ENCODE results near the gene PRR7. TPM values are rescaled to one million over a fixed set of nuclear protein-coding genes. Genes with fewer than 3 reads are reported as not detected.
"Not testable (repeated sequence)": the region's sequence is repeated elsewhere in the genome, so short reads cannot be mapped to it uniquely, and the experiment has no call there.

PRR7 gene
- polyA plus RNA-seq, 1 of the 3 experiments (the other 2 are of a cell fraction): 17.1 TPM

GRCh38 chr5:177419046-177419445 is 27.6 kb upstream of the PRR7 start:
- Histone ChIP-seq H3K27ac (ENCODE audit: low read depth in 2 of 2, low read length in 1 of 2) (no peak overlapping the region), H2AFZ (ENCODE audit: low read depth) (no peak overlapping the region), H3K79me2 (ENCODE audit: insufficient read depth) (no peaks in the 10 kb centered on the region), H3K4me2 (no peak overlapping the region), H3K9me2 (no peaks in the 10 kb centered on the region), H3K4me3 (ENCODE audit: low read depth in 2 of 2, low read length in 1 of 2) (no peak overlapping the region), H3K9ac (no peak overlapping the region), H3F3A (replicated peaks; ENCODE audit: insufficient read depth) (no peaks in the 10 kb centered on the region), H3K9me3 (no peaks in the 10 kb centered on the region), H3K36me3 (replicated peaks in 1 of 2; ENCODE audit: control insufficient read depth in 1 of 2, insufficient read depth in 2 of 2, low read length in 1 of 2) (no peaks in the 10 kb centered on the region), H3K27me3 (ENCODE audit: insufficient read depth) (no peaks in the 10 kb centered on the region), H4K20me1 (ENCODE audit: insufficient read depth) (no peaks in the 10 kb centered on the region), H3K4me1 (ENCODE audit: control insufficient read depth in 1 of 2, insufficient read depth in 2 of 2, low read depth in 1 of 2, low read length in 1 of 2) (no peaks in the 10 kb centered on the region)
- ChIA-PET POLR2A (no interaction called here), CTCF (interaction anchor here (0.6 to 8.9 kb wide), 2 partner anchors 15 to 36 kb away, joined by 3 to 75 read pairs; no protein-coding TSS in a partner anchor)
- WGBS (ENCODE audit: low lambda C conversion rate): 94% methylated on average over 3 of the region's 3 CpGs
- TF ChIP-seq RXRA (IDR thresholded peaks at IDR 0.05; ENCODE audit: borderline replicate concordance, low read depth) (no peak), IRF3 (IDR thresholded peaks at IDR 0.05; ENCODE audit: low read depth, low read length) (no peak), PBX3 (IDR thresholded peaks at IDR 0.05) (no peak), MXI1 (IDR thresholded peaks at IDR 0.05; ENCODE audit: low read depth, low read length) (no peak), USF1 (IDR thresholded peaks at IDR 0.05; ENCODE audit: borderline replicate concordance, low read depth) (no peak), POLR2AphosphoS5 (IDR thresholded peaks at IDR 0.05; ENCODE audit: low read depth, low read length) (no peak), NRF1 (IDR thresholded peaks at IDR 0.05; ENCODE audit: low read depth, low read length) (no peak), EZH2phosphoT487 (IDR thresholded peaks at IDR 0.05; ENCODE audit: borderline replicate concordance, low read depth) (no peak), TAF1 (IDR thresholded peaks at IDR 0.05; ENCODE audit: borderline replicate concordance, low read depth, low read length) (no peak), JUND (IDR thresholded peaks at IDR 0.05) (no peak), SIN3A (IDR thresholded peaks at IDR 0.05; ENCODE audit: borderline replicate concordance, low read depth, low read length) (no peak), EP300 (IDR thresholded peaks at IDR 0.05; ENCODE audit: borderline replicate concordance in 1 of 2, low read depth in 1 of 2, low read length in 1 of 2) (no peak), SMC3 (IDR thresholded peaks at IDR 0.05; ENCODE audit: low read depth, low read length) (no peak)
- DNase-seq: no peak

- 63% methylated on average over 7 of the region's 7 CpGs for WGBS (ENCODE audit: low lambda C conversion rate)
- H3K4me2 ChIP-seq; H3K36me3 ChIP-seq (replicated peaks in 1 of 2; ENCODE audit: control insufficient read depth in 1 of 2, insufficient read depth in 2 of 2, low read length in 1 of 2); POLR2A ChIA-PET; H3K9ac ChIP-seq; DNase-seq; H3K27me3 ChIP-seq (ENCODE audit: insufficient read depth); H3K4me3 ChIP-seq (ENCODE audit: low read depth in 2 of 2, low read length in 1 of 2); H3K27ac ChIP-seq (ENCODE audit: low read depth in 2 of 2, low read length in 1 of 2); H4K20me1 ChIP-seq (ENCODE audit: insufficient read depth); H3F3A ChIP-seq (replicated peaks; ENCODE audit: insufficient read depth); H3K9me3 ChIP-seq; H3K9me2 ChIP-seq; H2AFZ ChIP-seq (ENCODE audit: low read depth); H3K79me2 ChIP-seq (ENCODE audit: insufficient read depth); H3K4me1 ChIP-seq (ENCODE audit: control insufficient read depth in 1 of 2, insufficient read depth in 2 of 2, low read depth in 1 of 2, low read length in 1 of 2): not testable (repeated sequence)
- CTCF ChIA-PET: interaction anchor here (1.4 to 10.8 kb wide), 2 partner anchors 16 to 35 kb away, joined by 5 to 120 read pairs; no protein-coding TSS in a partner anchor
Measured at GRCh38 chr5:177420472-177420871, 26.1 kb upstream of the PRR7 start.

Data from SK-N-SH (cell line).